GM10248 (cell line): ENCODE results near the gene ZBTB7A.

Experiments used
- CTCF ChIA-PET: fragments of 300-600 bp; sonication (Branson Sonifier 250); formaldehyde crosslinking; extraction: SDS; loops from one replicate; lab custom pipeline; 2021; ENCODE audit warnings: antibody characterized with exemption; lab: Yijun Ruan, JAX
- POLR2A ChIA-PET: fragments of 350-650 bp; sonication (Branson Sonifier 250); formaldehyde crosslinking; extraction: SDS; loops from one replicate; lab custom pipeline; 2020; ENCODE audit warnings: antibody characterized with exemption; lab: Yijun Ruan, JAX
- DNase-seq: peaks from one replicate; pipeline ENCODE4 v3.0.0; 2012; ENCODE audit errors: extremely low spot score
- TF ChIP-seq, protein P1 (sequence below): IDR thresholded peaks from 2 replicates; pipeline ENCODE4 v1.5.1; 2012; ENCODE audit warnings: mild to moderate bottlenecking, low read depth; ENCODE audit errors: extremely low read depth, missing control alignments, control extremely low read depth

Gene ZBTB7A

DNA sequence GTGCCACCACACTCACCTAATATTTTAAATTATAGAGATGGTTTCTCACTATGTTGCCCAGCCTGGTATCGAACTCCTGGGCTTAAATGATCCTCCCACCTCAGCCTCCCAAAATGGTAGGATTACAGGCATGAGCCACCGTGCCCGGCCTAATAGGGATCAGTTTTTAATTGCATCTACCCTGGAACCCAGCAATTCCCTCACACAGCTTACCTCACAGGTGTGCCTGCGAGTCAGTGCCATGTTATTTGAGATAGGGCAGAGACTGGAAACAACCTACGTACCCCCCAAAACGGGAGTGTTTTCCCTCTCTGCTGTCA, 42.9 kb upstream of the ZBTB7A start:
- ChIA-PET POLR2A (interaction anchor here (0.6 to 1.0 kb wide), 4 partner anchors 18 to 1611 kb away, joined by 3 to 5 read pairs (median 4); partner anchors contain the start of genes EEF2 and PIAS4), CTCF (interaction anchor here (0.7 to 1.6 kb wide), 5 partner anchors 11 to 98 kb away, joined by 3 to 12 read pairs (median 5); no protein-coding TSS in a partner anchor)
- DNase-seq: no peak
- TF ChIP-seq, protein P1, sequence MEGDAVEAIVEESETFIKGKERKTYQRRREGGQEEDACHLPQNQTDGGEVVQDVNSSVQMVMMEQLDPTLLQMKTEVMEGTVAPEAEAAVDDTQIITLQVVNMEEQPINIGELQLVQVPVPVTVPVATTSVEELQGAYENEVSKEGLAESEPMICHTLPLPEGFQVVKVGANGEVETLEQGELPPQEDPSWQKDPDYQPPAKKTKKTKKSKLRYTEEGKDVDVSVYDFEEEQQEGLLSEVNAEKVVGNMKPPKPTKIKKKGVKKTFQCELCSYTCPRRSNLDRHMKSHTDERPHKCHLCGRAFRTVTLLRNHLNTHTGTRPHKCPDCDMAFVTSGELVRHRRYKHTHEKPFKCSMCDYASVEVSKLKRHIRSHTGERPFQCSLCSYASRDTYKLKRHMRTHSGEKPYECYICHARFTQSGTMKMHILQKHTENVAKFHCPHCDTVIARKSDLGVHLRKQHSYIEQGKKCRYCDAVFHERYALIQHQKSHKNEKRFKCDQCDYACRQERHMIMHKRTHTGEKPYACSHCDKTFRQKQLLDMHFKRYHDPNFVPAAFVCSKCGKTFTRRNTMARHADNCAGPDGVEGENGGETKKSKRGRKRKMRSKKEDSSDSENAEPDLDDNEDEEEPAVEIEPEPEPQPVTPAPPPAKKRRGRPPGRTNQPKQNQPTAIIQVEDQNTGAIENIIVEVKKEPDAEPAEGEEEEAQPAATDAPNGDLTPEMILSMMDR: no peak

DNA sequence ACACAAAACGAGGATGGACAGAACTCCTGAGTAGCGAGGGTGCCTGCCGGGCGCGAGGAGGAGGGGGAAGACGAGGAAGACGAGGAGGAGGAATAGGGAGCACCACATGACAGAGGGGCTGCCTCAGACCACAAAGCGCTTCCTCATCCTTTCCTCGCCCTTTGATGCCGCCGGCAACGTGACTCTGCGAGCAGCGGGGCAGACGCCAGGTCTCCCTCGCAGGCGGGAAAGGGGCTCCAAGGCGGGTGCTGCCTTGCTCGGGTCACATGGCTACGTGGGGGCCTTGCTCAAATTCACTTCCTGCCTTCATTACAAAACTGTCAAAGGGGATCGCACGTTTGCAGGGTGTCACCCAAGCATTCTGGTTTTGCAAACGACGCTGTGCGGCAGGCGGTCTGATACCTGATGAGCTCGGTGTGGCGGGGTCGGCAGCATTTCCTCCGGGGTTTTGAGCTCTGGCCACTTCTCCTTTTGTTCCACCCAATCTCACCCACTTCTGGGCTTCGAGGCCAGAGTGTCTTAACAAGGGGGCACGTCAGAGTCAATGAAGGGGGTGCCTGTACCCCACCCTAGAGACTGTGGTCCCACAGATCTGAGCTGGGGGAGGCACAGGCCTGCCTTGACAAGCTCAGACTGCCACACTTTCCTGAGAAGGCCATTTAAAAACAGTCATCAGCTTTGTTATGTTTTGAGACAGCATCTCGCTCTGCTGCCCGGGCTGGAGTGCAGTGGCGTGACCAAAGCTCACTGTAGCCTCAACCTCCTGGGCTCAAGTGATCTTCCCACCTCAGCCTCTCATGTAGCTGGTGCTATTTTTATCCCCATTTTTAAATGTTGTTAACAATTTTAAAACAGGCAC, 42.3 kb upstream of the ZBTB7A start:
- ChIA-PET POLR2A (interaction anchor here (0.6 to 1.0 kb wide), 4 partner anchors 18 to 1612 kb away, joined by 3 to 5 read pairs (median 4); partner anchors contain the start of genes EEF2 and PIAS4), CTCF (interaction anchor here (0.7 to 1.6 kb wide), 5 partner anchors 10 to 99 kb away, joined by 3 to 12 read pairs (median 5); no protein-coding TSS in a partner anchor)
- peak; percentile 86 for DNase-seq
- TF ChIP-seq, protein P1: no peak

DNA sequence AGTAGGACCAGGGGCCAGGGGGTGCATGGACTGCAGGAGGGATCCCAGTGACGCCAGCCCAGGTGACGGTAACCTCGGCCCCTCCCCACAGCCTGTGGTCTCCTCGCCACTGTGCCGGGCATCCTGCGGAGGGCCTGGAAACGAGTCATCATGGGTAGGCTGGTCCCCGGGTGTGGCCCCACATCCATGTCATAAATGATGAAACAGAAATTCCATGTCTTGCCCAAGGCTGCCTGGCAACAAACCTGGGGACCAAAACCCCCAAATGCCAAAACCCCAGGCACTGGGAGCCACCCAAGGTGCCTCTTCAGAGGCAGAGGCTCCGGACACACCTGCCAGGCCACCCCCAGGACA, 36.4 kb upstream of the ZBTB7A start:
- TF ChIP-seq, protein P1: no peak
- CTCF ChIA-PET: interaction anchor here (1.3 to 1.6 kb wide), 3 partner anchors 16 to 115 kb away, joined by 3 to 4 read pairs (median 3); no protein-coding TSS in a partner anchor
- POLR2A ChIA-PET: no interaction called here
- DNase-seq: no peak

DNA sequence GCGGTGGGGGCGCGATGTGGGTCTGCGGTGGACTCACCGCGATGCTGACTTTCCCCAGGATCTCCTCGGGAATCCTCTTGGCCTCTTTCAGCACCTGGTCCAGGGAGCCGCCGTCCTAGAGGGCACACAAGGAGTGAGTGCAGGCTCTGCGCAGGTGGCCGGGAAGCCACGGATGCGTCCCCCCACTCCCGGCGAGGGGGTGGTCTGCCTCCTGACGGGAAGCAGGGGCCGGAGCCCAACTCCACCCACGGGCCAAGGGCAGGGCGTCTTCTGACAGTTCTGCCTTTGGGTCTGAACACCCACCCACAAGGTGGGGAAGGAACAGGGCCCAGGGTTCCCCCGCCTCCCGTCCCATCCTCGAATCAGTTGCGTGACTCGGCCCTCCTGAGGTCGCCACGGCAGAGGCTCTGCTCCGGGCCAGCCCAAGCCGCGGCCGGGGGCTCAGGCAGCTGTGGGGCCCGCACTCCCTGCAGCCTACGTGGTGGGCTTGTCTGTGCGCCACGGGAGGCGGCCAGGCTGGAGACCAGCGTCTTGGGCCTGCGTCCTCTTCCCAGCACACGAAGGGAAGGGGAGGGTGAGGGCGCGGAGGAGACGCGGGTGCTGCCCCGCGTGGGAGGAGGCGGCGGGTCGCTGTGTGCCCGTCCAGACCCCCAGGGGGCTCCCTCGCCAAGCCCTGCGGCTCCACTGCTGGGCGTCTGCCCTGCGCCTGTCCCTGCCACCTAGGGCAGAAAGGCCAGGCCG, 35.8 kb upstream of the ZBTB7A start:
- no peak for DNase-seq
- TF ChIP-seq, protein P1: no peak
- CTCF ChIA-PET: no interaction called here
- POLR2A ChIA-PET: no interaction called here

DNA sequence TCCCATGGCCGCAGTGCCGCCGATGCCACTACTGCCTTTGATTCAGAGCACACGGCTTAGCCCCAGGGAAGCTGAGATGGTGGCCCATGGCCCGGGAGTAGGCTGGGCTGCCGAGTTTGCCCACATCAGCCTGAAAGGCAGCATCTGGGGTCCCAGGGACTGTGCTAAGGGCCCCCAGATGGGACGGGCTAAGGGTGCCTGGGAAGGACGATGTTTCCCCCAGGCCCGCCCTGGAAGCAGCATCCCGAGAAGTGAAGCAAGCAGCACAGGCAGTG, 34.7 kb upstream of the ZBTB7A start:
- POLR2A ChIA-PET: no interaction called here
- DNase-seq: no peak
- TF ChIP-seq, protein P1: no peak
- CTCF ChIA-PET: no interaction called here

DNA sequence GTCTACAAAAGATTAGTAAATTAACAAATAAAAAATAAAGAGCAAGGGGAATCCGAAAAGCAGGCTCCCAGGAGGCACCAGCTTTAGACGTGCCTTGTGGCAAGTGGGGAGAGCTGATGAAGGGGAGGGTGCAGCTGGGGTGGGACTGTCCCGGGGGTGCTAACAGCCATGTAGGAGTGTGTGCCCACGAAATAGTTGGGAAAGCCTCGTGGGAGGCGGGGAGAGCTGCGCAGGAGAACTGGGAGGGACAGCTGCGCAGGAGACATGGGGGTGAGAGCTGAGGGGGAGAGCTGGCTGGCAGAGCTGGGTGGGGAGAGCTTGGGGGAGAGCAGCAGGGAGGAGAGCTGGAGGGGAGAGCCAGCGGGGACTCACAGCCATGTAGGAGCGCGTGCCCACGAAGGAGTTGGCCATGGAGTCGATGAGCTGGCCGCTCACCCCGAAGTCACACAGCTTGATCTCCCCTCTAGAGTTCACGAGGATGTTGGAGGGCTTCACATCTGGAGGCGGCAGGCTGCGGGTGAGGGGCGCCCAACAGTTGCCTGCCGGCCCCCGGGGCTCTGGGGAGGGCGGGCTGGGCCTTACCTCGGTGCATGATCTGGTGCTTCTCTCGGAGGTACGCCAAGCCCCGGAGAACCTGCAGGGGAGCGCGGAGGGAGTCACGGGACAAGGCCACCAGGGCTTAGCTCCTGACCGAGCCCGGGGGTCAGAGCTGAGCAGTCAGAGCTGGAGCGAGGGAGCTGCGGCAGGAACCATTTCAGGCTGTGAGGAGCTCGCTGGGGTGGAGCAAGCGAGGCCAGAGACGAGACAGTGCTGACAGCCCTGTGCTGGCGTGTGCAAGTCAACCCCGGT, 34.2 kb upstream of the ZBTB7A start:
- ChIA-PET POLR2A (interaction anchor here (0.5 to 0.7 kb wide), 3 partner anchors 48 to 73 kb away, joined by 4 to 11 read pairs (median 6); no protein-coding TSS in a partner anchor), CTCF (no interaction called here)
- TF ChIP-seq, protein P1: no peak
- DNase-seq: no peak
